ENCODE measurements around the gene KIAA1671.

The KIAA1671 gene

GRCh38 chr22:25094579-25094978 is 142.1 kb downstream of the KIAA1671 start:
- no peak overlapping the region for H2BK5ac ChIP-seq (ENCODE audit: low read depth, low read length, poor library complexity)

GRCh38 chr22:25095869-25096268 is 143.4 kb downstream of the KIAA1671 start:
- Histone ChIP-seq H3K27me3 (ENCODE audit: insufficient read depth, low read length) (no peaks in the 10 kb centered on the region), H3K4me1 (ENCODE audit: control insufficient read depth in 1 of 2, insufficient read depth in 2 of 2, low read length in 2 of 2) (peaks cover 0 to 6% of the 10 kb centered on the region in 2 experiments), H4K91ac (ENCODE audit: low read depth, low read length) (no peak overlapping the region), H2BK12ac (ENCODE audit: low read length) (no peak overlapping the region), H2AK5ac (ENCODE audit: low read length) (no peak overlapping the region), H2BK120ac (ENCODE audit: insufficient read depth, low read length, poor library complexity) (no peak overlapping the region), H3K79me1 (ENCODE audit: low read length) (no peaks in the 10 kb centered on the region), H2AFZ (ENCODE audit: insufficient read depth, low read length, poor library complexity) (no peak overlapping the region), H3K23ac (ENCODE audit: low read length) (no peak overlapping the region), H3K27ac (ENCODE audit: low read depth, low read length) (no peak overlapping the region), H3K14ac (ENCODE audit: low read length) (no peak overlapping the region), H3K4me3 (ENCODE audit: low read depth, low read length) (no peak overlapping the region), H3K36me3 (ENCODE audit: control insufficient read depth in 1 of 2, insufficient read depth in 2 of 2, low read length in 2 of 2) (no peaks in the 10 kb centered on the region), H3K4ac (ENCODE audit: low read depth, low read length) (no peak overlapping the region), H4K12ac (ENCODE audit: low read depth, low read length) (no peak overlapping the region), H3K79me2 (ENCODE audit: control insufficient read depth, insufficient read depth, low read length, poor library complexity) (no peaks in the 10 kb centered on the region), H3K4me2 (ENCODE audit: low read length) (no peak overlapping the region), H3K18ac (ENCODE audit: low read length) (no peak overlapping the region), H4K8ac (ENCODE audit: low read depth, low read length) (no peak overlapping the region), H2BK5ac (ENCODE audit: low read depth, low read length, poor library complexity) (no peak overlapping the region), H3K9ac (ENCODE audit: low read length) (no peak overlapping the region), H3K9me3 (ENCODE audit: insufficient read depth, low read depth, low read length) (peaks cover 4% of the 10 kb centered on the region)
- WGBS (ENCODE audit: extremely low coverage, insufficient coverage, insufficient read length), result no CpG with 5 or more reads among the region's 7 CpGs
- no peak for DNase-seq

More at GRCh38 chr22:25094579-25094978, 142.1 kb downstream of the KIAA1671 start:
- no peaks in the 10 kb centered on the region for H3K79me2 ChIP-seq (ENCODE audit: control insufficient read depth, insufficient read depth, low read length, poor library complexity)
- no peak overlapping the region for H3K4me3 ChIP-seq (ENCODE audit: low read depth, low read length)
- no peak overlapping the region for H2AK5ac ChIP-seq (ENCODE audit: low read length)
- peaks cover 4% of the 10 kb centered on the region for H3K9me3 ChIP-seq (ENCODE audit: insufficient read depth, low read depth, low read length)
- H3K9ac ChIP-seq (ENCODE audit: low read length), result no peak overlapping the region
- H4K12ac ChIP-seq (ENCODE audit: low read depth, low read length), result no peak overlapping the region
- no peak overlapping the region for H3K18ac ChIP-seq (ENCODE audit: low read length)
- H3K36me3 ChIP-seq (ENCODE audit: control insufficient read depth in 1 of 2, insufficient read depth in 2 of 2, low read length in 2 of 2), result no peaks in the 10 kb centered on the region
- no peak overlapping the region for H3K4me2 ChIP-seq (ENCODE audit: low read length)
- no peaks in the 10 kb centered on the region for H3K79me1 ChIP-seq (ENCODE audit: low read length)
- no peak overlapping the region for H2BK120ac ChIP-seq (ENCODE audit: insufficient read depth, low read length, poor library complexity)
- no peak overlapping the region for H3K4ac ChIP-seq (ENCODE audit: low read depth, low read length)
- H3K4me1 ChIP-seq (ENCODE audit: control insufficient read depth in 1 of 2, insufficient read depth in 2 of 2, low read length in 2 of 2), result peaks cover 0 to 6% of the 10 kb centered on the region in 2 experiments
- H2BK12ac ChIP-seq (ENCODE audit: low read length), result no peak overlapping the region
- no peak overlapping the region for H4K8ac ChIP-seq (ENCODE audit: low read depth, low read length)
- no CpG with 5 or more reads among the region's 6 CpGs for WGBS (ENCODE audit: extremely low coverage, insufficient coverage, insufficient read length)
- no peak overlapping the region for H4K91ac ChIP-seq (ENCODE audit: low read depth, low read length)
- no peak overlapping the region for H3K27ac ChIP-seq (ENCODE audit: low read depth, low read length)
- no peaks in the 10 kb centered on the region for H3K27me3 ChIP-seq (ENCODE audit: insufficient read depth, low read length)
- no peak for DNase-seq
- H3K23ac ChIP-seq (ENCODE audit: low read length), result no peak overlapping the region
- no peak overlapping the region for H2AFZ ChIP-seq (ENCODE audit: insufficient read depth, low read length, poor library complexity)
- no peak overlapping the region for H3K14ac ChIP-seq (ENCODE audit: low read length)

- H3K14ac ChIP-seq (ENCODE audit: low read length), result no peak overlapping the region
- no peaks in the 10 kb centered on the region for H3K36me3 ChIP-seq (ENCODE audit: control insufficient read depth in 1 of 2, insufficient read depth in 2 of 2, low read length in 2 of 2)
- H3K9me3 ChIP-seq (ENCODE audit: insufficient read depth, low read depth, low read length), result peaks cover 4% of the 10 kb centered on the region
- H3K79me1 ChIP-seq (ENCODE audit: low read length), result no peaks in the 10 kb centered on the region
- peak; percentile 73 to 96 for DNase-seq
- H2BK5ac ChIP-seq (ENCODE audit: low read depth, low read length, poor library complexity), result no peak overlapping the region
- no CpG with 5 or more reads among the region's 17 CpGs for WGBS (ENCODE audit: extremely low coverage, insufficient coverage, insufficient read length)
- no peak overlapping the region for H2AK5ac ChIP-seq (ENCODE audit: low read length)
- no peak overlapping the region for H4K8ac ChIP-seq (ENCODE audit: low read depth, low read length)
- peaks cover 0 to 6% of the 10 kb centered on the region in 2 experiments for H3K4me1 ChIP-seq (ENCODE audit: control insufficient read depth in 1 of 2, insufficient read depth in 2 of 2, low read length in 2 of 2)
- no peaks in the 10 kb centered on the region for H3K79me2 ChIP-seq (ENCODE audit: control insufficient read depth, insufficient read depth, low read length, poor library complexity)
- no peak overlapping the region for H2BK120ac ChIP-seq (ENCODE audit: insufficient read depth, low read length, poor library complexity)
- no peak overlapping the region for H2AFZ ChIP-seq (ENCODE audit: insufficient read depth, low read length, poor library complexity)
- H3K4me3 ChIP-seq (ENCODE audit: low read depth, low read length), result no peak overlapping the region
- H4K12ac ChIP-seq (ENCODE audit: low read depth, low read length), result no peak overlapping the region
- no peak overlapping the region for H3K18ac ChIP-seq (ENCODE audit: low read length)
- H3K4ac ChIP-seq (ENCODE audit: low read depth, low read length), result no peak overlapping the region
- no peaks in the 10 kb centered on the region for H3K27me3 ChIP-seq (ENCODE audit: insufficient read depth, low read length)
- no peak overlapping the region for H3K23ac ChIP-seq (ENCODE audit: low read length)
- H4K91ac ChIP-seq (ENCODE audit: low read depth, low read length), result no peak overlapping the region
- H3K9ac ChIP-seq (ENCODE audit: low read length), result no peak overlapping the region
- no peak overlapping the region for H3K4me2 ChIP-seq (ENCODE audit: low read length)
- H3K27ac ChIP-seq (ENCODE audit: low read depth, low read length), result no peak overlapping the region
- no peak overlapping the region for H2BK12ac ChIP-seq (ENCODE audit: low read length)
Observed at GRCh38 chr22:25096638-25097405, 144.3 kb downstream of the KIAA1671 start.

DNA sequence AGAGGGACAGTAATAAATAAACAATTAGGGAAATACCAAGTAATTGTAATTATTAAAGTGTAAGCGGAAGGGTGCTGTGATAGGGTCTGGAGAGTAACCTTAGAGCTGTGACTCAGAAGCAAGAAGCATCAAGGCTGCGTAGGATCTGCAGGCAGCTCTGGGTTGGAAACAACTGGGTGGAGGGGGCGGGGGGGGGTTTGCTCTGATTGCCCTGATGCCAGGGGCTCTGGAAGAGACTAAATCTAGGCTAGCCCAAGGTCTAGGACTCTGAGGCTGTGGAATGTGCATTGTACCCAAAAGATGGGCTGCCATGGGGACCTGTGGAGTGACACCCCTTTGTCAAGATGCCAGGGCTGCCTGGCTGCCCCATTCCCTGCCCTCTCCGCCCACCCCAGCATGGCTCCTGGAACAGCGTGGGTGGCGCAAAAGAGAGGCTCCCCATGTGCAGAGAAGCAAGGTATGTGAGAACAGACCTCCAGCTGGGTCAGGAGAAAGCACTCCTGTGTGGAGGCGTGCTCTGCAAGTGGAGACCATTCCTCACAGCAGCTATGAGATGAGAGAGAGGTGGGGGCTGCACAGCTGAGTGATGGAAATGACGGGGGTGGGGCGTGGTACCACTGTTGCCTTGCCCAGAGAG is 146.0 kb downstream of the KIAA1671 start:
- H3K23ac ChIP-seq (ENCODE audit: low read length), result no peak overlapping the region
- no peak overlapping the region for H3K18ac ChIP-seq (ENCODE audit: low read length)
- H4K12ac ChIP-seq (ENCODE audit: low read depth, low read length), result no peak overlapping the region
- no peak overlapping the region for H2BK12ac ChIP-seq (ENCODE audit: low read length)
- no peak overlapping the region for H3K27ac ChIP-seq (ENCODE audit: low read depth, low read length)
- H3K4me1 ChIP-seq (ENCODE audit: control insufficient read depth in 1 of 2, insufficient read depth in 2 of 2, low read length in 2 of 2), result peaks cover 0 to 6% of the 10 kb centered on the region in 2 experiments
- H3K79me1 ChIP-seq (ENCODE audit: low read length), result no peaks in the 10 kb centered on the region
- H2AFZ ChIP-seq (ENCODE audit: insufficient read depth, low read length, poor library complexity), result no peak overlapping the region
- no peak overlapping the region for H2BK5ac ChIP-seq (ENCODE audit: low read depth, low read length, poor library complexity)
- no peak overlapping the region for H3K4ac ChIP-seq (ENCODE audit: low read depth, low read length)
- H3K27me3 ChIP-seq (ENCODE audit: insufficient read depth, low read length), result no peaks in the 10 kb centered on the region
- H3K79me2 ChIP-seq (ENCODE audit: control insufficient read depth, insufficient read depth, low read length, poor library complexity), result no peaks in the 10 kb centered on the region
- no peak overlapping the region for H3K9ac ChIP-seq (ENCODE audit: low read length)
- peaks cover 4% of the 10 kb centered on the region for H3K9me3 ChIP-seq (ENCODE audit: insufficient read depth, low read depth, low read length)
- H2BK120ac ChIP-seq (ENCODE audit: insufficient read depth, low read length, poor library complexity), result no peak overlapping the region
- no peak overlapping the region for H3K4me2 ChIP-seq (ENCODE audit: low read length)
- no peak overlapping the region for H3K4me3 ChIP-seq (ENCODE audit: low read depth, low read length)
- WGBS (ENCODE audit: extremely low coverage, insufficient coverage, insufficient read length), result no CpG with 5 or more reads among the region's 9 CpGs
- no peak overlapping the region for H3K14ac ChIP-seq (ENCODE audit: low read length)
- H3K36me3 ChIP-seq (ENCODE audit: control insufficient read depth in 1 of 2, insufficient read depth in 2 of 2, low read length in 2 of 2), result no peaks in the 10 kb centered on the region
- no peak overlapping the region for H4K91ac ChIP-seq (ENCODE audit: low read depth, low read length)
- no peak overlapping the region for H2AK5ac ChIP-seq (ENCODE audit: low read length)
- H4K8ac ChIP-seq (ENCODE audit: low read depth, low read length), result no peak overlapping the region
- no peak for DNase-seq
